K562 (cell line): Measurements from ENCODE around the gene TGM5. TPM values are rescaled to one million over a fixed set of nuclear protein-coding genes. Genes with fewer than 3 reads are reported as not detected.

ENCODE experiments used
- ARHGAP35 ChIP-seq: fragments of 450-650 bp; IDR thresholded peaks from 2 replicates; pipeline ENCODE4 v1.6.1; 2018; ENCODE audit not compliant: partially characterized antibody
- CBFA2T3 ChIP-seq: fragments of 450-650 bp; IDR thresholded peaks from 2 replicates; pipeline ENCODE4 v1.6.1; 2017
- CC2D1A ChIP-seq: fragments of 450-650 bp; IDR thresholded peaks from 2 replicates; pipeline ENCODE4 v1.6.1; 2017; ENCODE audit warnings: mild to moderate bottlenecking
- CCNT2 ChIP-seq: IDR thresholded peaks from 2 replicates; pipeline ENCODE4 v1.6.1; 2011; ENCODE audit warnings: borderline replicate concordance, low read depth, mild to moderate bottlenecking, moderate library complexity, mixed read lengths, low read length; ENCODE audit not compliant: insufficient read length; ENCODE audit errors: extremely low read depth
- DMBX1 ChIP-seq: fragments of 250-450 bp; sonication (Bioruptor Pico); IDR thresholded peaks from 2 replicates; pipeline ENCODE4 v1.8.0; 2022; ENCODE audit warnings: inconsistent platforms, mild to moderate bottlenecking, moderate library complexity, borderline replicate concordance
- E2F4 ChIP-seq: sonication (generic); formaldehyde crosslinking; IDR thresholded peaks from 2 replicates; pipeline ENCODE4 v1.8.0; 2022; ENCODE audit warnings: mild to moderate bottlenecking, low read depth, missing genetic modification reagents
- GMEB1 ChIP-seq: fragments of 250-450 bp; sonication (Bioruptor Pico); IDR thresholded peaks from 2 replicates; pipeline ENCODE4 v1.4.0; 2020; ENCODE audit warnings: mild to moderate bottlenecking
- HCFC1 ChIP-seq: IDR thresholded peaks from 2 replicates; pipeline ENCODE4 v1.6.1; 2012; ENCODE audit warnings: low read depth, low read length, improper control_type of control experiment
- HNRNPH1 ChIP-seq: fragments of 200-400 bp; formaldehyde crosslinking; optimal IDR thresholded peaks from 2 replicates; pipeline ENCODE3; 2017; ENCODE audit warnings: low read depth, mild to moderate bottlenecking, low read length, moderate library complexity
- HNRNPL ChIP-seq: fragments of 200-400 bp; formaldehyde crosslinking; IDR thresholded peaks from 2 replicates; pipeline ENCODE4 v1.6.1; 2017; ENCODE audit warnings: low read depth, mild to moderate bottlenecking, low read length
- MIER1 ChIP-seq: fragments of 450-650 bp; IDR thresholded peaks from 2 replicates; pipeline ENCODE4 v1.6.1; 2016; ENCODE audit warnings: antibody characterized with exemption, mild to moderate bottlenecking, low read depth
- SMAD1 ChIP-seq: fragments of 150-350 bp; IDR thresholded peaks from 2 replicates; pipeline ENCODE4 v1.6.1; 2014; ENCODE audit warnings: low read length, low read depth; ENCODE audit not compliant: partially characterized antibody
- SPI1 ChIP-seq: IDR thresholded peaks from 2 replicates; pipeline ENCODE4 v1.6.1; 2011; ENCODE audit warnings: low read depth, low read length, control low read depth, borderline replicate concordance
- TCFL5 ChIP-seq: fragments of 250-450 bp; sonication (Bioruptor Pico); conservative IDR thresholded peaks from 2 replicates; pipeline ENCODE4 v1.6.1; 2021; ENCODE audit warnings: mild to moderate bottlenecking, moderate library complexity, matching md5 sums
- U2AF2 ChIP-seq: fragments of 200-400 bp; formaldehyde crosslinking; optimal IDR thresholded peaks from 2 replicates; pipeline ENCODE3; 2017; ENCODE audit warnings: low read depth, mild to moderate bottlenecking, low read length
- VEZF1 ChIP-seq: fragments of 200-800 bp; sonication (Bioruptor generic); IDR thresholded peaks from 2 replicates; pipeline ENCODE4 v1.6.1; 2017; ENCODE audit warnings: missing genetic modification characterization, missing compliant biosample characterization
- XRCC5 ChIP-seq: fragments of 200-400 bp; formaldehyde crosslinking; IDR thresholded peaks from 2 replicates; pipeline ENCODE4 v1.6.1; 2017; ENCODE audit warnings: low read depth, mild to moderate bottlenecking, low read length
- YBX1 ChIP-seq: fragments of 450-650 bp; IDR thresholded peaks from 2 replicates; pipeline ENCODE4 v1.7.1; 2016; ENCODE audit warnings: mild to moderate bottlenecking
- ZNF77 ChIP-seq: fragments of 250-450 bp; sonication (Bioruptor Pico); IDR thresholded peaks from 2 replicates; pipeline ENCODE4 v1.5.0; 2020
- ZNF785 ChIP-seq: fragments of 250-450 bp; sonication (Bioruptor Pico); IDR thresholded peaks from 2 replicates; pipeline ENCODE4 v1.4.0; 2020; ENCODE audit warnings: mild to moderate bottlenecking
- polyA plus RNA-seq, 8 experiments: library from polyadenylated mRNA; depleted of rRNA in 4 of 8; stranded (reverse) in 5 of 8; unstranded in 3 of 8; fragments of >200 nt; fragmentation: Nextera tagmentation in 2 of 8; fragmentation: Illumina TruSeq in 1 of 8; extraction: Ambion mirVana in 2 of 8; extraction: Trizol in 1 of 8; gene quantifications; 2 replicates each; pipeline versions ENCODE4 v1.2.1 to v1.2.3, GENCODE V29; 2011 to 2014; ENCODE audit warnings: inconsistent platforms in 1 of 8, missing spikeins in 1 of 8
- total RNA-seq, 7 experiments: library from RNA; depleted of rRNA in 6 of 7; stranded (reverse); fragments of >200 nt in 6 of 7; fragmentation: Illumina TruSeq in 2 of 7; extraction: Trizol in 2 of 7; gene quantifications; 2 replicates each; pipeline versions ENCODE4 v1.2.1 to v1.2.3, GENCODE V29; 2011 to 2021; ENCODE audit warnings: low replicate concordance in 1 of 7
- TF ChIP-seq, protein P1 (sequence below): conservative IDR thresholded peaks from 2 replicates; pipeline ENCODE4 v1.6.1; 2011; ENCODE audit warnings: low read depth, mild to moderate bottlenecking, low read length; ENCODE audit not compliant: control insufficient read depth
- TF ChIP-seq, protein P2 (sequence below): fragments of 250-450 bp; sonication (Bioruptor Pico); IDR thresholded peaks from 2 replicates; pipeline ENCODE4 v1.4.0; 2020; ENCODE audit warnings: mild to moderate bottlenecking, moderate library complexity
- TF ChIP-seq, protein P3 (sequence below): fragments of 250-450 bp; sonication (Bioruptor Pico); IDR thresholded peaks from 2 replicates; pipeline ENCODE4 v1.9.0; 2021; ENCODE audit warnings: mild to moderate bottlenecking

TGM5 gene
- total and polyA plus RNA-seq, 9 of the 15 experiments (the other 6 are each of a cell fraction or from before 2014, with no cell fraction given): 0.03 to 0.10 (median 0.07) TPM; not detected in 6

- TF ChIP-seq, protein P1, sequence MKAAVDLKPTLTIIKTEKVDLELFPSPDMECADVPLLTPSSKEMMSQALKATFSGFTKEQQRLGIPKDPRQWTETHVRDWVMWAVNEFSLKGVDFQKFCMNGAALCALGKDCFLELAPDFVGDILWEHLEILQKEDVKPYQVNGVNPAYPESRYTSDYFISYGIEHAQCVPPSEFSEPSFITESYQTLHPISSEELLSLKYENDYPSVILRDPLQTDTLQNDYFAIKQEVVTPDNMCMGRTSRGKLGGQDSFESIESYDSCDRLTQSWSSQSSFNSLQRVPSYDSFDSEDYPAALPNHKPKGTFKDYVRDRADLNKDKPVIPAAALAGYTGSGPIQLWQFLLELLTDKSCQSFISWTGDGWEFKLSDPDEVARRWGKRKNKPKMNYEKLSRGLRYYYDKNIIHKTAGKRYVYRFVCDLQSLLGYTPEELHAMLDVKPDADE: no peak
- TF ChIP-seq, protein P2, sequence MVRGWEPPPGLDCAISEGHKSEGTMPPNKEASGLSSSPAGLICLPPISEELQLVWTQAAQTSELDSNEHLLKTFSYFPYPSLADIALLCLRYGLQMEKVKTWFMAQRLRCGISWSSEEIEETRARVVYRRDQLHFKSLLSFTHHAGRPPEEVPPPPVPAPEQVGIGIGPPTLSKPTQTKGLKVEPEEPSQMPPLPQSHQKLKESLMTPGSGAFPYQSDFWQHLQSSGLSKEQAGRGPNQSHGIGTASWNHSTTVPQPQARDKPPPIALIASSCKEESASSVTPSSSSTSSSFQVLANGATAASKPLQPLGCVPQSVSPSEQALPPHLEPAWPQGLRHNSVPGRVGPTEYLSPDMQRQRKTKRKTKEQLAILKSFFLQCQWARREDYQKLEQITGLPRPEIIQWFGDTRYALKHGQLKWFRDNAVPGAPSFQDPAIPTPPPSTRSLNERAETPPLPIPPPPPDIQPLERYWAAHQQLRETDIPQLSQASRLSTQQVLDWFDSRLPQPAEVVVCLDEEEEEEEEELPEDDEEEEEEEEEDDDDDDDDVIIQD: no peak
- TF ChIP-seq HNRNPL (no peak), YBX1 (no peak), DMBX1 (CRISPR knock-in tag) (no peak), U2AF2 (no peak), TCFL5 (CRISPR knock-in tag) (no peak), HCFC1 (no peak), XRCC5 (no peak), SMAD1 (no peak), VEZF1 (CRISPR knock-in tag) (no peak), ZNF785 (CRISPR knock-in tag) (no peak), CCNT2 (no peak), CBFA2T3 (0 out of 2 replicates have a peak, but pooled peaks have one; percentile 25), SPI1 (no peak), E2F4 (CRISPR knock-in tag) (no peak), MIER1 (no peak), ZNF77 (no peak), GMEB1 (no peak), HNRNPH1 (no peak), ARHGAP35 (no peak), CC2D1A (peak; percentile 67; the same call in 1 of the 2 replicates)
- TF ChIP-seq, protein P3, sequence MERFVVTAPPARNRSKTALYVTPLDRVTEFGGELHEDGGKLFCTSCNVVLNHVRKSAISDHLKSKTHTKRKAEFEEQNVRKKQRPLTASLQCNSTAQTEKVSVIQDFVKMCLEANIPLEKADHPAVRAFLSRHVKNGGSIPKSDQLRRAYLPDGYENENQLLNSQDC: no peak
Measured at GRCh38 chr15:43285609-43286037, 18.9 kb upstream of the TGM5 start (continued).
